Measurements from ENCODE around the gene SLC26A1.

SLC26A1 gene, protein sequence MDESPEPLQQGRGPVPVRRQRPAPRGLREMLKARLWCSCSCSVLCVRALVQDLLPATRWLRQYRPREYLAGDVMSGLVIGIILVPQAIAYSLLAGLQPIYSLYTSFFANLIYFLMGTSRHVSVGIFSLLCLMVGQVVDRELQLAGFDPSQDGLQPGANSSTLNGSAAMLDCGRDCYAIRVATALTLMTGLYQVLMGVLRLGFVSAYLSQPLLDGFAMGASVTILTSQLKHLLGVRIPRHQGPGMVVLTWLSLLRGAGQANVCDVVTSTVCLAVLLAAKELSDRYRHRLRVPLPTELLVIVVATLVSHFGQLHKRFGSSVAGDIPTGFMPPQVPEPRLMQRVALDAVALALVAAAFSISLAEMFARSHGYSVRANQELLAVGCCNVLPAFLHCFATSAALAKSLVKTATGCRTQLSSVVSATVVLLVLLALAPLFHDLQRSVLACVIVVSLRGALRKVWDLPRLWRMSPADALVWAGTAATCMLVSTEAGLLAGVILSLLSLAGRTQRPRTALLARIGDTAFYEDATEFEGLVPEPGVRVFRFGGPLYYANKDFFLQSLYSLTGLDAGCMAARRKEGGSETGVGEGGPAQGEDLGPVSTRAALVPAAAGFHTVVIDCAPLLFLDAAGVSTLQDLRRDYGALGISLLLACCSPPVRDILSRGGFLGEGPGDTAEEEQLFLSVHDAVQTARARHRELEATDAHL

DNA sequence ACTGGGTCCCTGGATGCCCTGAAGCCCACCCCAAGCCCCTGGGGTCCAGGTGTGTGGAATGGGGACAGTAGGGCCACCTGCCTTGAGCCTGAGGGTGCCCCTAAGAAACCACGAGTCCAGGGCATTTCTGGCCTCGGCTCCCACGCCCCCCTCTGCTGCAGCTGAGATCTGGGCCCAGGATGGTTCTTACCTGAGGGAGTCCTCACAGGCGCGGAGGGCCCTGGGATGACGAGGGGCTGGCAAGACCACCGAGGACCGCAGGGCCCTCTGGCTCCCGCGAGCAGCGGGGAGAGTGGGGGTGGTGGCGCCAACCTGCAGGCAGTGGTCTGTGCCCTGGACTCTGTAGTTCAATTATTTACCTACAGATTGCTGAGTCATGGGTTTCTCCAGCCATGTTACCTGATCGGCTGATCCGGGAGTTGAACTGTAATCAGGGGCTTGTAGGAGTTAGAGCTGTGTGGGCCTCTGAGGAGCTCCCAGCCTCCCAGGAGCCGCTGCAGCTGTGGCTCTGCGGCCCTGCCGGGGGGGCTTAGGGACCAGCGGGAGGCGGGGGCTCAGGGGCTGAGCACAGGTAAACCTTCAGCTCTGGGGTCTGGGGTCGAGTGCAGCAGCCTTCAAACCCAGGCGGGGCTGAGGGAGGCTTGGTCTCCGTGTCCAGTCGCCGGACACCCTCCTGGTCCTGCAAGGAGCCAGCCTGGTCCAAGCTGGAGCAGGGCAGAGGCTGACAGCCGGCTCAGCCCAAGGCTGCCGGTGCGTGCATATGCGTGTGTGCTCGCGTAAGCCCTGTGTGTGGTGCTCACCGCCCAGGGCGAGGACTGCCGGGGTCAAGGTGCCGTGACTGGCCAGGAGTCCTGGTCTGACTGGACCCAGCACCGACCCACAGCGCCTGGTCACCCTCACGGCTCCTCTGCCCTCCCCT, at the start of gene SLC26A1:
TSS of gene SLC26A1 (minus strand) at position 294 of the 919 bp plus-strand sequence. CDS start 1,701 bp downstream, outside the sequence.
- DNase-seq (ENCODE audit: low read depth in 2 of 2, low spot score in 1 of 2), result no peak

DNA sequence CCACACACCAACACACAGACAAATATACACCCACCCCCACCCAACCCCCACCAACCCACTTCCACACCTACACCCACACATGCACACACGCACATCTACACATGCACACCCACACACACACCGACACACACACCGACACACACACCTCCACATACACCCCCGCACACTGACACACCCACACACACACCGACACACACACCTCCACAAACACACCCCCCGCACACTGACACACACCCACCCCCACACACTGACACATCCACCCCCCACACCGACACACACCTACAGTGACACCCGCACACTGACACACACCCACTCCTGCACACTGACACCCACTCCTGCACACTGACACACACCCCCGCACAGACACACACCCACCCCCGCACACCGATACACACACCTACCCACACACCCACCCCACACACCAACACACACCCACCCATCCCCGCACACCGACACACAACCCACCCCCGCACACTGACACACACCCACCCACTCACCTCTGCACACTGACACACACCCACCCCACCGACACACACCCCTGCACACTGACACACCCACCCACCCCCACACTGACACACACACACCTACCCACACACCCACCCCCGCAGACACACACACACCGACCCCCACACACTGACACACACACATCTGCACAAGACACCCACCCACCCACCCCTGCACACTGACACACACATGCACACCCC, 49.3 kb upstream of the SLC26A1 start:
- no peak for DNase-seq (ENCODE audit: low read depth in 2 of 2, low spot score in 1 of 2)

DNA sequence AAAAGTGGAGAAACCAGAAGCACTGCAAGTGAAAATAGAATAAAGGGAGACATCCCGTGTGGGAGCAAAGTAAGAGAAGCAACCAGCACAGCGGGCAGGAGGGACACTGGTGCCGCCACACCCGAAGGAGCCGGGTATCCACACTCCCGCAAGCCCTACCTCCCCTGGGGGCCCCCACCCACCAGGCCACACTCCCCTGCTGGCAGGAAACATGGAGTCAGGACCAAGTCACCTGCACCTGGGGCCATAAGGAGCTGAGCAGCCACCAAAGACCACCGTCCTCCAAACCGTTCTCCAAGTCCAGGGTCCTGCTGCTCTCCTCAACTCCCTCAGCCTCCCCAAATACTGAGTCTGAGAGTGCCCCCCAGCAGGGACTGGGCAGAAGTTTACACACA, 48.7 kb upstream of the SLC26A1 start:
- no peak for DNase-seq (ENCODE audit: low read depth in 2 of 2, low spot score in 1 of 2)

DNA sequence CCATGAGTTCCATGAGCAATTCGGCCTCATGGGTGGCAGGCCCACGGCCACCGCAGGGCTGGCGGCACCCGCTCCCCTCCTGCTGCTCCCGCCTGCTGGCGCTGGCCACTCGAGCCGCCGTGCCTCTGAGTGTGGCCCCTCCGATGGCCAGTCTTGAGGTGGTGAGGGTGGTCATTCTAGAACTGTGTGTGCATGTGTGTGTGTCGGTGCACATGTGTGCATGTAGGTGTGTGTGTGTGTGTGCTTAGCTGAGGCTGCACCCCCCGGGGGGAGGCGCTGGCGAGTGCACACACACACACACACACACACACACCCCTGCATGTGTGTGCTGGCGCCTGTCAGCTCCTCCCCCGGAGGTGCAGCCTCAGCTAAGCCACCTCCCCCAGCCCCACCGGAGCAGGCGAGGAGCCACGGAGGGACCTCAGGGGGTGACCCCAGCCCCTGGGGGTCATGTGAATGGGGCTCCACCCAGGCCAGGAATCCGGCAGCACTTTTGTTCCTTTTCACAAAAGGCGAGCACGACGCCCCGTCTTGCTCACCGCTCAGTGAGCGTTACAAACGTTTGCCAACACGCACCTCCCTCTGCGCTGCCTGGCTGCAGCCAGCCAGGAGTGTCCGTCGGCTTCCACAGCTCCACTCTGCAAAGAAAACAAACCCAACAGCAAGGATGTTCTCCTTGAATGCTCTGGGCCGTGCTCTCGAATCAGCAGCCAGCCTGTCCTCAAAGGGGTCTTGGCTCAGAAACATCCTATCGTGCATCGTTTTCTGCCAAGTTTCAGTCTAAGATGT, 48.1 kb upstream of the SLC26A1 start:
- no peak for DNase-seq (ENCODE audit: low read depth in 2 of 2, low spot score in 1 of 2)

DNA sequence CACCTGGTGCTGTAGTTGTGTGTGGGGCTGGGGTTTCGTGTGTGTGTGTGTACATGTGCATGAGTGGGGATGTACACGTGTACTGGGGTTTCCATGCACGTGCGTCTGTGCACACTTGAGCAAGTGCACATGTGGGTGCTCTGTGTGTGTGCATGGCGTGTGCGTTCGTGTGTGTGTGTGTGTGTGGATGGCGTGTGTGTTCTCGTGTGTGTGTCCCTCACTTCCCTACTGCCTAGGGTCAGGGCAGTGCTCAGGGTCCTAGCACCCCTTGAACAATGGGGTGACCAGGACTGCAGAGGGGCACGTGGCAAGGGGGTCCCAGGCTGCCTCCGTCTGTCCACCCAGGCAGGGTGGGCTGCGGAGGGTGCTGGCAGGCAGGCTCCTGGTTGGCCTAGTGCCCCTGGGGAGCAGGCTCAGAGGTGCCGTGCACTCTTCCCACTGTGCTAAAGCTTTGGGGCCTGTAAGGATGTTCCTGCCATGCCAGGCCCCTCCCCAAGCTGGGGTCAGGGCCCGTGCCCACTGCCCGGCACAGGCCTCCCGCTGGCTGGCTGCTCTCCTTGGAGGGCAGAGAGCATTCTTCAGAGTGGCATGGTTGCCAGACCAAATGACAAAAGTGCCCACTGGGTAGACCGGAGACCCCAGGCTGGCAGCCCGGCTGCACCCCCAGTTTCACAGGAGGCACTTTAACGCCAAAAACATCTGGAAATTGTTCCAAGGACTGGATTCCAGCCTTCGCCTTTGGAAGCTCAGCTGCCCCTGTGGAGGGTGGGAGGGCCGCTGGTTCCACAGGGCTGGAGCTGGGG, 47.3 kb upstream of the SLC26A1 start:
- DNase-seq (ENCODE audit: low read depth in 2 of 2, low spot score in 1 of 2), result no peak

DNA sequence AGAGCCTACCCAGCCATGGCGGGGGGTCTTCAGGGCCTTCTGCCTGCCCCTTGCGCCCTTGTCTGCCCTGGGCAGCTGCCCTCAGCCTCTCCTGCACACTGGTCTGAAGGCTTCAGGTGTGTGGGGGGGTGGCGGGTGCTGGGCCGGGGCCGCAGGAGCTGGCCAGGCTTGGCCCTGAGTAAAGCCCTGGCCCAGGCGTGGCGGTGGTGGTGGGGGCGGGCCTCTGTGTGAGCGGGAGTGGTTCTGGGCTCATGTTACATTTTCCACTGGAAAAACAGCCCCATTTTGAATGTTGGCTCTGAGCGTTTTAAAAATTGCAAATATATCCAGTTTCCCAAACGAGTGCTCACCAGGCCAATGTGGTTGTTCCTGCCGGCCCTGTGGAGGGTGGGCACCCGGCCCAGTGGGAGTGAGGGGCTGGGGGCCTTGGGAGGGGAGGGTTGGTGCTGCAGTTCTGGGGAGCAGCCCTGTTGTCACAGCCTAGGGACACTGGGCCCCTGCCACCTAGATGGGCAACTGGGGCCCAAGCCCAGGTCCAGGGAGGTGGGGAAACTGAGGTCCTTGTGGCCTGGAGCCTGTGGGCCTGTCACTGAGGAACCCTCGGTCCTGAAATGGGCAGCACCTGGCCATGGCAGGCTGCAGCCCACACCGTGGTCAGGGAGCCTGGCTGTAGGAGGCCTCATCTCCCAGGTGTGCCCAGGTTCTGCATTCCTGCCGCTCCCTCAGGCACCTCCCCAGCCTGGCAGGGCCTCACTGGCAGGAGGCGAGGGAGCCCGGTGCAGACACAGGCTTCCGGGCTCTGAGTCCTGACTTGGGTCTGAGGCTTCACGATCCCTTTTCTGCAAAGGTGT, 46.5 kb upstream of the SLC26A1 start:
- DNase-seq (ENCODE audit: low read depth in 2 of 2, low spot score in 1 of 2), result no peak

DNA sequence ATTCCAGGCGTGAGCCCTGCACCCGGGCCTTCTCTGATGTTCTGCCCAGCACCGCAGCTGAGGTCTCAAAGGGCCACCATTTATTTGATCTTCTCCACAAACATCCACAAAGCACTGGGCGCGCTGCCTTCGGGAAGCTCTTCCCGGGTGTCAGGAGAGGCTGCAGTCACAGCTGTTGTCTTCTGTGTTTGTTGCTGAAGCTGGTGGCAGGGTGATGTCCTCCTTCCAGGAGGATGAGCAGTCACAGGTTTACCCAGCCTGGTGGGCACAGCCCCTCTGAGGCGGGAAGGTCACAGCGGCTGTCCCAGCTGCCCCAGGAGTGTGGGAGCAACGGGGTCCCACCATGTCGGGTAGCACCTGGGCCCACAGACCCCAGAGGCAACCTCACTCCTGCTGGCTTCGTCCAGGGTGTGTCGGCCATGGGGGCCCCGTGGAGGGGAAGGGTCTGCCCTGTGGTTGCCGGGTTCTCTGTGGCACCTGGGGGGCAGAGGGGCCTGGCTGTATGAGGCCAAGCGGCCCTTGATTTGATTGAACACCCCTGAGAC, 45.8 kb upstream of the SLC26A1 start:
- no peak for DNase-seq (ENCODE audit: low read depth in 2 of 2, low spot score in 1 of 2)

DNA sequence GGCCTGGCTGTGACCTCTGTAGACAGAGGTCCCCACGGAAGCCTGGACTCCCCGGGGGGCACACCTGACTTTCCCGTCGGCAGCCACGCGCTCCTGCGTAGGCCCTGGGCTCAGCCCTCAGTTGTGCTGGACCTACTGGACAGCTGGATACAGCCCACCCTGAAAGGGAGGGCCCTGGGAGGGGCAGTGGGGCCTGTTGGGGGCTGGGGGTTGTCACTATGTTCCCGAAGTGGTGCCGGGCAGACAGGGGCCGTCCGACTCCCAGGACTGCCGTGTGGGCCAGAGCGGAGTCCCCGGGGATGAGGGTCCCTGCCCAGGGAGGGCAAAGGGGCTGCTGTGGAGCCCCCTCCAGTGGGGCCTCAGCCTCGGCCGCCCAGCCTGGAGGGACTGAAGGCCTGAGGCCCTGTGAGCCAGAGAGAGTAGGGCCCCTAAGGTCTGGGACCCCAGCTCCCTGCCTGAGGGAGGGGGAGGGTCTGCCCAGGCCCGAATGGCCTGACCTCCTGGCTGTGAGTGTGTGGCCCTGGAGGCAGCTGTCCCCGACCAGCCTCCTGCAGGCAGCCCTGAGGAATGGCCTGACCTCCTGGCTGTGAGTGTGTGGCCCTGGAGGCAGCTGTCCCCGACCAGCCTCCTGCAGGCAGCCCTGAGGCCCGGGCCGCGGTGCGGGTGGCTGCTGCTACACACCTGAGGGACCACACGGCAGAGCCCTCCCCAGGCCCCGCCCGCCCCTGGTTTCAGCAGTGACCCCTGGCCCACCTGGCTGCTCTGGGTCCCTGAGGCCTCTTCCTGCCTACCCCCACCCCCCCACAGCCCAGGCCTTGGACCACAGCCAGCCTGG, 44.0 kb upstream of the SLC26A1 start:
- DNase-seq (ENCODE audit: low read depth in 2 of 2, low spot score in 1 of 2), result no peak

DNA sequence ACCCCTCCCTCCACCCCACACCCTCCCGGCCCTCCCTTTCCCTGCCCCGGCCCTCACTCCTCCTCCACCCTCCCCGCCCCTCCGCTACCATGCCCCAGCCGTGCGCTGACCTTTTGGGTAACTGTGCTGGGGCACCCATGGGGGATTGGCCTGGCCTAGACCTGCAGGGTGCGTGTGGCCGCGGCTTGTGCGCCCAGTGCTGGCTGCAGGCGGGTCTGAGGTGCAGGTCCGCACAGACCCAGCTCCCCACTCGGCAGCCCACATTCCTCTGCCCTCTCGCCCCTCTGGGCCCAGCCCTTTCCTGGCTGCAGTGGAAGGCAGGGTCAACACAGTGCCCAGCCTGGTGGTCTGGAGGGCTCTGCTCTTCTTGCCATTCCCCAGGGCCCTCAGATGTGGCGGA, 42.9 kb upstream of the SLC26A1 start:
- DNase-seq (ENCODE audit: low read depth in 2 of 2, low spot score in 1 of 2), result no peak

DNA sequence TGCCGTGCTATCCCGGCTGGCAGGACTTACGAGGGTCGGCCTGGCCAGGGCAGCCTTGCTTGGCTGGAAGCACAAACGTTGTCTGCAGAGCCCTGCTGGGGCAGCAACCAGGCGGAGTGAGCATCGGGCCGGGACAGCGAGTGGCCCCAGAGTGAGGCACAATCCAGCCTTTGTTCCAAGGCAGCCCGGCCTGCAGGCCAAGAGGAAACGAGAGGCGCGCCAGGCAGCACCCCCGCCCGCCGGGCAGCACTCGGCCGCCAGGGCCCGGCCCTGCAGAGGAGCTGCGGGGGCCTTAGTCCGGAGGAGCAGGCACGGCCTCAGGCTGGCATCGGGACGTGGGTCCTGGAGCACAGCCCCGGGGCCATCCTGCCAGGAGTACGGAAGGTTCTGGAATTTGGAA, 42.3 kb upstream of the SLC26A1 start:
- no peak for DNase-seq (ENCODE audit: low read depth in 2 of 2, low spot score in 1 of 2)

DNA sequence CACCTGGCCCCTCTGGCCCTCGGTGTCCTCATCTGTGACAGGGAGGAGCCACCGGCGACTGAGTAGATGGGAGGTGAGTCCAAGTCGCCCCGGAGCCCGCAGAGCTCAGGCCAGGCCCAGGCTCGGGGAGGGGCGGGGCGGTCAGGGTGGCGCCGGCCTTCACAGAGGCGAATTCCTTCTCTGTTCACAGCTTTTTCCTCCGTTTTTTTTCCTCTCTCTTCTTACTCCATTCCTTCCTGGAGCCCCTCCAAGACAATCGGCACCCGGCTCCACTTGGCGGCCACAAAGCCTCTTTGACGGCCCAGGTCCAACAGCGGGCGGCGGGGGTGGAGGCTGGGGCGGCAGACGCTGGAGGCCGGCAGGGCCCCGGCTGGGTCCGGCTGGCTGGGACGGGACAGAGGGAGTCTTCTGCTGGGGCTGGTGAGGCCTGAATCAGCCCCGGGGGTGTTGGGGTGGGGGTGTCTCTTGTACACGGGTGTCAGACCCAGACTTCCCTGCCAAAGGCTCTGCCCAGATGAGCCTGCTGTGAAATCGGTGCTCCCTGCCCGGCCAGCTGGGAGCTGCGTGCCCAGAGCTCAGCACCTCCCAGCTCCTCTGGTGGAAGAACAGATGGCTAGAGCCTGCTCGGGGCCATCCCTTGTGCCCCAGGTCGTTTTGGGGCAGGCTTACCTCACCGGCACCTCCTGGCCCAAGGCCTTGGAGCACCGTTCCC, 40.8 kb upstream of the SLC26A1 start:
- no peak for DNase-seq (ENCODE audit: low read depth in 2 of 2, low spot score in 1 of 2)

DNA sequence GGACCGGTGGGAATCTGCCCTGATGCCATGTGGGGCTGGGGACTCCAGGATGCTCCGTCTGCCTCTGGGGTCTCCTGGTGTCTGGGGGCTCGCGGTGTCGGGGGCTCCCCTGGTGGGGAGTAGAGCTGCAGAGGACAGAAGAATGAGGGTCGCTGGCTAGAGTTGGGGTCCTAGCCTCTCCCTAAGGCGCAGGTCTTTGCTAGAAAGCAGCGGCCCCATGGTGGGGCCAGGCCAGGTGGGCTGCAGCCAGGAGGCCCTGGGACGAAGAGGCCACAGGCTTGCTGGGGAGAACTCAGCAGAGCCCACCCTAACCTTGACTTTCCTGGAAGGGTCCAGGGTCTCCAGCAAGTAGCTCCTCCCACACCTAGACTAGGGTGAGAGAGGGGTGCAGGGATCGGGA, 39.7 kb upstream of the SLC26A1 start:
- no peak for DNase-seq (ENCODE audit: low read depth in 2 of 2, low spot score in 1 of 2)

DNA sequence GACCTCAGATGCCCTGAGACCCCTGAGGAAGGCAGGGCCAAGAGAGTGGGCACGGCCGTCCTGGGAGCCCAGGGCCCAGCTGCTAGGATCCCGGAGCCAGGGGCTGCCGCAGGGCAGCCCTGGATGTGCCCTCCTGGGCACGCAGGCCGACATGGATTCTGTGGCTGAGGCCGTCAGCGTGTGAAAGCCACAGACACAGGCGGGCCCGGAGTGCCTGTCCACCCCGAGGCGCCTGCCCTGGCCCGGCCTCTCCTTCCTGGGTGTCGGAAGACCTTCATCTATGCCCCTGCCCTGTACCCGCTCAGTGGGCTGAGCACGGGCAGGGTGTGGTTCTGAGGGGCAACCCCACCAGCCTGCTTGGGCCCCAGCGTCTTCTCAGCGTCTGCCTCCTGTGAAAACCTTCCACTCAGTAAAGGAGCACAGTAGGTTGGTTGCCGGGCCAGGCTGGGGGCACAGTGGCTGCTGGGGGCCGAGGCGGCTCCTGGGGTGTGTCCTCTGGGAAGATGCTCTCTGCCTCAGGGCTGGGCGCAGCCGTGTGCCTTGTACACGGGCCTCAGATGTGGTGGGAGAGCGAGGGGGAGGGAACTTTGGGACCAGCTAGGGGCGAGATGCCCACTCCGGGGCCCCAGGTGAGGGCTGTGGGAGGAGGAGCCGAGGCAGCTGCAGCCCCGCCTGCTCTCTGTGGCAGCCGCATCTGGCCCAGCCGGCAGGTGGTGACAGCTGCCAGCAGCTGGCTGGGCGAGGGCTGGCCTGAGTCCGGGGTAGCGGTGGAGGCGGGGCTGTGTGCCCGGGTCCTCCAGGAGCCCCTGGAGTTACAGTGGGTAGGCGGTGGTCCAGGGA, 39.0 kb upstream of the SLC26A1 start:
- no peak for DNase-seq (ENCODE audit: low read depth in 2 of 2, low spot score in 1 of 2)

DNA sequence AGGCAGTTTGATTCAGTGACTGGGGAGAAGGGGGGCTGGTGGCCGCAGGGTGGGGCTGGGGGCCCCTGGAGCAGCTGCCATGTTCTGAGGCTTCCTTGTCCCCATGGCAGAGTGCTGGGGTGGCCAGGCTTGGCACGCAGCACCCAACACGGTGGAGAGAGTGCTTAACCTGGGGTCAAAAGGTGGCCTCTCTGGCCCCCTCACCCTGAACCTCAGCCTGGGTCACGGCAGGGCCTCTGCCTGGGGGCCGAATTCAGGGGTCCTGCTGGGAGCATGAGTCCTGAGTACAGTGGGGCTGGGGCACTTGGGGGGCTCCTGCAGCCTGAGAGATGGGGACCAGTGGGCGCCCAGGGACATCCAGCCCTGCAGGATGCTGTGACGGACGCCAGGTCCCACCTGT, 38.1 kb upstream of the SLC26A1 start:
- DNase-seq (ENCODE audit: low read depth in 2 of 2, low spot score in 1 of 2), result no peak

DNA sequence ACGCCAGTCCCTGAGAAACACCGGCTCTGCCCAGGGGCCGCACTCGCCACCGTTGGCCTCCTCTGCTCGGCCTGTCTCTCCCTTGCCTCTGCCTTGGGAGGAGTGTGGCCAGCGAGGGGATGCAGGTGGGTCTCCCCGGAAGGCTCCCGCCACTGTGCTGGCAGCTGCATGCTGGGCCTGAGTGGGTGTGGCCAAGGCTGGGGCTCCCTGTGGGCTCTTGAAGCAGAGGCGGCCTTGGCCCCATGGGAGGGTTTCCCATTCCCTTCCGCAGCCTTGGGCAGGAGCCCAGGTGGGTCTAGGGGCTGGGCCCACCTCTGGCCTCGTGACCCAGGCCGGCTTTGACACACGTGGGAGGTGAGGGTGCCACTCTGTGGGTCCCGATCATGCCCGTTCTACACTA, 37.4 kb upstream of the SLC26A1 start:
- DNase-seq (ENCODE audit: low read depth in 2 of 2, low spot score in 1 of 2), result no peak

DNA sequence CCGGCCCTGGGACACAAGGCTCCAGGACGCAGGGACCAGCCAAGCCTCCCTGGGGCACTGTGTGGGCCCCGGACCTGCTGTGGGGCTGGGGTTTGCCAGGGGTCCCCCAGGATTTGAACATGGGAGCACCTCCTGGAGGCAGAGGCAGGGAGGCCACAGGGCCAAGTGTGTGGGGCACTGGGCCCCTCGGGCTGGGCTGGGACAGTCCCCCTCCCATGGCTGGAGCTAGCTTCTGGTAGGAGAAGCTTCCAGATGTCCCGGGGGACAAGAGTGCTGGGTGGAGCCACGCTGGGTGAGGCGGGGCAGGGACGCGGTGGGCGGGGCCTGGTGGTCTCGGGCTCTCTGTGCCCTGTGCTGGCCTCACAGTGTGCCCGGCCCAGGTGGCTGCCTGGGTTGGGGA, 36.8 kb upstream of the SLC26A1 start:
- DNase-seq (ENCODE audit: low read depth in 2 of 2, low spot score in 1 of 2), result no peak

Measured in stimulated activated CD8-positive, alpha-beta memory T cell treated with anti-CD3 and anti-CD28 coated beads, Interleukin-4, amount 100 ng/mL, for 1 hour (primary cell).